ENCODE results near the gene OCA2. TPM values are rescaled to one million over a fixed set of nuclear protein-coding genes. Genes with fewer than 3 reads are reported as not detected.
"Not testable (repeated sequence)": the region's sequence is repeated elsewhere in the genome, so short reads cannot be mapped to it uniquely, and the experiment has no call there.

Gene OCA2
- total RNA-seq, 2 experiments from 2014 or later, result not detected

DNA sequence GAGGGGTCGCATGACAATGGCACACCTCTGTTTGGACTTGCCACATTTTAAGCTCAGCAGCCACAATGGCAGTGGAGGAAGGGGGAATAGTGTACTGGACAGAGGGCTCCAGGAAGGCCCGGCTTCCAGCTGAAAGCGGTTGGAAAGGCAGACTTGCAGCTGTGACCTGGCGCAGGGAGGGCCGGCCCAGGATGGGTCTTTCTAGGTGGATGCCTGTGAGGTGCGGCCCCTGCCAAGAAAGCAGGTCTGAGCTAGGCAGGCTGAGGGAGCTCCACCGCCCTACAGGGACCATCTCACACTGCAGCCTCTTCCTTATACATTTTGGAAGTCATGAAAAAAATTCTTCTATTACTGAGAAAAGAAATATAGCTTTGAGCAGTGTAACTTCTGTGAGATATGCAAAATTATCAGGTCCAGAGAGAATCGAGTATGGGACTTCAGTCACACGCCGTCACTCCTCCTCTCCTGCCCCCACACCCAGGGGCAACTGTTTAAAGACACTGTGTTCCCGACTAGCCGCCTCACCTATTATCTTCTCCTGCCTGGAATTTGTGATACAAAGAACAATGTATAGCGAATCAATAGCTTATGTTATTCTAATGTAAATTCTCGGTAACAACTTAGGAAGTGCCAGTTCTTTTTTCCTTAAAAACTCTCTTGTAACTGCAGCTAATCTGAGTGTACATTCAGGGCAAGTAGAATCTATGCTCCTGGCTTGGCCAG is 331.0 kb downstream of the OCA2 start:
- no peak for DNase-seq
- H3K4me3 Mint-ChIP-seq, result no peak overlapping the region
- ATAC-seq (ENCODE audit: low read depth), result no peak
- H3K36me3 Mint-ChIP-seq, result no peaks in the 10 kb centered on the region
- H3K4me1 Mint-ChIP-seq, result no peaks in the 10 kb centered on the region
- no peaks in the 10 kb centered on the region for H3K27me3 Mint-ChIP-seq
- H3K9me3 Mint-ChIP-seq, result peaks cover 9% of the 10 kb centered on the region
- H3K27ac Mint-ChIP-seq, result no peak overlapping the region
- POLR2A ChIA-PET, result no interaction called here

- DNase-seq; H3K4me3 Mint-ChIP-seq; POLR2A ChIA-PET; ATAC-seq (ENCODE audit: low read depth); H3K4me1 Mint-ChIP-seq; H3K27me3 Mint-ChIP-seq; H3K36me3 Mint-ChIP-seq; H3K27ac Mint-ChIP-seq: not testable (repeated sequence)
- H3K9me3 Mint-ChIP-seq, result peaks cover 10% of the 10 kb centered on the region
Observed at GRCh38 chr15:27767430-27767829, 331.7 kb downstream of the OCA2 start.

DNA sequence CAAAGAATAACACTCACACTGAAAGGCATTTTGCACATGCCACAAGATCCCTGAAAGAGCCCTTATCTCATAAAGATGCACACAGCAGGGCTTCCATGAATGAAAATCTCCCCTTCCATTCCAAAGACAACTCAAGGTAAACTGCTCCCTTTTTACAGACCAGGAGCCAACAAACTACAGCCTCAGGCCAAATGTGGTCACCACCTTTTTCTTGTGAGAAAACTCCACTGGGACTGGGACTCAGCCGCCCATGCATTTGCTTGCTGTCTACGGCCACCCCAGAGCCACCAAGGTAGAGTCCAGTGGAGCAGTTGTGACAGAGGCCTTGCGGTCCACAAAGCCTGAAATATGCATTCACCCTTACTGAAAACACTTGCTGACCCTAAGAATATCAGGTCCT is 334.8 kb downstream of the OCA2 start:
- H3K4me1 Mint-ChIP-seq, result no peaks in the 10 kb centered on the region

GRCh38 chr15:27763514-27763913 is 335.6 kb downstream of the OCA2 start:
- H3K4me1 Mint-ChIP-seq, result no peaks in the 10 kb centered on the region
- ATAC-seq (ENCODE audit: low read depth), result no peak
- DNase-seq, result no peak
- H3K36me3 Mint-ChIP-seq, result no peaks in the 10 kb centered on the region
- no peaks in the 10 kb centered on the region for H3K27me3 Mint-ChIP-seq
- no peak overlapping the region for H3K27ac Mint-ChIP-seq
- H3K9me3 Mint-ChIP-seq, result peaks cover 10% of the 10 kb centered on the region
- no peak overlapping the region for H3K4me3 Mint-ChIP-seq
- POLR2A ChIA-PET, result no interaction called here

More for the DNA sequence above, 334.8 kb downstream of the OCA2 start:
- POLR2A ChIA-PET, result no interaction called here
- H3K4me3 Mint-ChIP-seq, result no peak overlapping the region
- ATAC-seq (ENCODE audit: low read depth) (no peak), DNase-seq (no peak)
- no peaks in the 10 kb centered on the region for H3K27me3 Mint-ChIP-seq
- H3K9me3 Mint-ChIP-seq, result peaks cover 10% of the 10 kb centered on the region
- no peaks in the 10 kb centered on the region for H3K36me3 Mint-ChIP-seq
- no peak overlapping the region for H3K27ac Mint-ChIP-seq

DNA sequence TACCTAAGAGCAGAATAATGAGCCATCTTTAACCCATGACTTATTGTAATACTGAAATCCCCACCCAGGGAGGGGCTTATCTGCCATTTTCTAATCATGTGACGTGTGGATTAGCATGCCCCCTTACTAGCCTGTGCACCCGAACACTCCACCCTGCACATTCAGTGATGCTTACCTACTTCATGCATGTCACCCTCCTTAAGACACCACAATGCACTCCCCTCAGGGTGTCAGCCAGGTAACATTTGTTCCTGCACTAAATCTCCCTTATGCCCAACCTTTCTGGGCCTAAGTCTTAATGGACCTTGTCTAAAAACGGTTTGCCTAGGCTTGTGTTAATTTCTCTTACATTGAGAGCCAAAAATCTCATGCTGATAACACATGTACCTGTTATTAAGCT is 336.6 kb downstream of the OCA2 start:
- Mint-ChIP-seq H3K27ac (no peak overlapping the region), H3K9me3 (peaks cover 8% of the 10 kb centered on the region), H3K36me3 (no peaks in the 10 kb centered on the region), H3K4me1 (no peaks in the 10 kb centered on the region), H3K4me3 (no peak overlapping the region), H3K27me3 (no peaks in the 10 kb centered on the region)
- ATAC-seq (ENCODE audit: low read depth), result no peak
- POLR2A ChIA-PET, result no interaction called here
- DNase-seq, result no peak

- H3K27me3 Mint-ChIP-seq, result no peaks in the 10 kb centered on the region
- no peaks in the 10 kb centered on the region for H3K4me1 Mint-ChIP-seq
- H3K27ac Mint-ChIP-seq, result no peak overlapping the region
- POLR2A ChIA-PET, result no interaction called here
- H3K4me3 Mint-ChIP-seq, result no peak overlapping the region
- ATAC-seq (ENCODE audit: low read depth) (no peak), DNase-seq (no peak)
- no peaks in the 10 kb centered on the region for H3K9me3 Mint-ChIP-seq
- no peaks in the 10 kb centered on the region for H3K36me3 Mint-ChIP-seq
Observed at GRCh38 chr15:27757052-27757451, 342.1 kb downstream of the OCA2 start.

DNA sequence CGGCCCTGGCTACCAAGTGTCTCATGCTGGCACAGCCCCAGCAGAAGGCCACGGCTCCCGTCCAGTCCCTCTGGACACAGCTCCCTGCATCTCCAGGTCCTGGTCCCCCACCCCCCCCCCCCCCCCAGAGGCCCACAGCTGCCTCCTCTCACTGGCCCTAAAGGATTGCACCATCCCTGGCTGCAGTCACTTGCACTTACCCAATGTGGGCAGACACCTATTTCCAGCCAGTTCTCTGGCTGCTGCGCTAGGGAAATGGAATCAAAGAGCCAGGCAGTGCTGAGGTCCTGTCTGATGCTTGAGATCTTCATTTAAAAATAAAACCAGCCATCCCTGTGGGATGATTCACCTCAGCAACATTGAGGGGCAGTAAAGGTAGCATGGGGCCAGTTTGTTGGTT is 346.4 kb downstream of the OCA2 start:
- Mint-ChIP-seq H3K9me3 (peaks cover 6% of the 10 kb centered on the region), H3K36me3 (no peaks in the 10 kb centered on the region), H3K4me1 (no peaks in the 10 kb centered on the region), H3K27ac (no peak overlapping the region), H3K27me3 (no peaks in the 10 kb centered on the region), H3K4me3 (no peak overlapping the region)
- DNase-seq (no peak), ATAC-seq (ENCODE audit: low read depth) (no peak)
- POLR2A ChIA-PET, result no interaction called here

DNA sequence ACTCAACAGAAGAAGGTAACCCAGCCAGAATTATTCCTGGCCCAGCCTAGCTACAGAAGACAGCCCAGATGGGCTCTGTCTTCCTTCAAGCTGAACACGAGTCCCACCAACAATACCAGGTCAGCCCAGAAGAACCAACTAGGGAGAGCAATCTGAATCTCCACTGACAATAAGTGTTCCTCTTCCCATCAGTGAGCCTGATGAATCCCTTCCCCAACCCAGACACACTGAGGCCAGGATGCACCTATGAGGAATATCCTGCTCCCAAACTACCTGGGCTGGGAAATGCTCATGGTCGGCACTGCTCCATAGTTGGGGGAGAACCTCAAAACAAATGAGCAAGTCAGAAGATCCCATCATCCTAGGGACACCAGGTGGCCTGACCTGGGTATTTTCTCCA is 351.1 kb downstream of the OCA2 start:
- Mint-ChIP-seq H3K4me3 (no peak overlapping the region), H3K4me1 (no peaks in the 10 kb centered on the region), H3K9me3 (peaks cover 8% of the 10 kb centered on the region), H3K27ac (no peak overlapping the region), H3K36me3 (no peaks in the 10 kb centered on the region), H3K27me3 (no peaks in the 10 kb centered on the region)
- ATAC-seq (ENCODE audit: low read depth) (no peak), DNase-seq (no peak)
- POLR2A ChIA-PET, result no interaction called here

GRCh38 chr15:27746401-27746955 is 352.6 kb downstream of the OCA2 start:
- Mint-ChIP-seq H3K9me3 (peaks cover 9% of the 10 kb centered on the region), H3K4me3 (no peak overlapping the region), H3K36me3 (no peaks in the 10 kb centered on the region), H3K4me1 (no peaks in the 10 kb centered on the region), H3K27me3 (no peaks in the 10 kb centered on the region), H3K27ac (no peak overlapping the region)
- DNase-seq, result no peak
- POLR2A ChIA-PET, result no interaction called here
- ATAC-seq (ENCODE audit: low read depth), result no peak

- no peaks in the 10 kb centered on the region for H3K27me3 Mint-ChIP-seq
- H3K27ac Mint-ChIP-seq, result no peak overlapping the region
- DNase-seq, result no peak
- peaks cover 11% of the 10 kb centered on the region for H3K9me3 Mint-ChIP-seq
- H3K36me3 Mint-ChIP-seq, result no peaks in the 10 kb centered on the region
- POLR2A ChIA-PET, result no interaction called here
- H3K4me3 Mint-ChIP-seq, result no peak overlapping the region
- ATAC-seq (ENCODE audit: low read depth), result no peak
- H3K4me1 Mint-ChIP-seq, result no peaks in the 10 kb centered on the region
Observed at GRCh38 chr15:27744641-27745040, 354.5 kb downstream of the OCA2 start.

GRCh38 chr15:27743638-27744037 is 355.5 kb downstream of the OCA2 start:
- POLR2A ChIA-PET, result no interaction called here
- ATAC-seq (ENCODE audit: low read depth) (no peak), DNase-seq (no peak)
- Mint-ChIP-seq H3K4me1 (no peaks in the 10 kb centered on the region), H3K36me3 (no peaks in the 10 kb centered on the region), H3K9me3 (peaks cover 11% of the 10 kb centered on the region), H3K27me3 (no peaks in the 10 kb centered on the region), H3K27ac (no peak overlapping the region), H3K4me3 (no peak overlapping the region)

- Mint-ChIP-seq H3K9me3 (peaks cover 12% of the 10 kb centered on the region), H3K4me1 (no peaks in the 10 kb centered on the region), H3K27ac (no peak overlapping the region), H3K4me3 (no peak overlapping the region), H3K36me3 (no peaks in the 10 kb centered on the region), H3K27me3 (no peaks in the 10 kb centered on the region)
- DNase-seq (no peak), ATAC-seq (ENCODE audit: low read depth) (no peak)
- POLR2A ChIA-PET, result no interaction called here
Observed at GRCh38 chr15:27742751-27743477, 356.2 kb downstream of the OCA2 start.

DNA sequence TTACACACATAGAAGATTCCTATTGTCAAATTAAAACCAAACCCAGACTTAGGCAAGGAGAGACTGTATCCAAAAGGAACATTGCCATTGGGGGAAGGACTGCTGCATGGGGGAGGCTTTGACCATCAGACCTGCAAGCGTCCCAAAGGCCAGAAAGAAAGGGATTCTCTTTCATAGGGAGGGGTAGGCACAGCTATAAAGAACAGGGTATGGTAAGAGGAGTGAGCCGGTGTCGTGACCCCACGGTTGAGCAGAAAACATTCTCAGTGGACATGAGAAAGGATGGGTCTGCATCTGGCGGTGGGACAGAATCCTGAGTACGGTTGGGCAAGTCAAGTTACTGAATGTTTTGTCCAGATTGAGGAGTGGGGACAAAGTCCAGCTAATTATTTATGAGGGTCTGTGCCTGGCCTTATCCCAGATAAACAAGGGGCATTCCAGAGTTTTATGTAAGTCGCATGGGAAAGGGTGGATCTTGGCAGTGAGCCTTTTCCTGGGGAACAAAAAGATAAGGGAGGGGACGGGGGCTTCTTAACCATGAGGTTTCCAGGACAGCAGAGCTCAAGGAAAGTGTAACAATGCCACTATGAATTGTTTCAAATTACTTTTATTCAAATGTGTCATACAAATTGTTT is 357.8 kb downstream of the OCA2 start:
- ATAC-seq (ENCODE audit: low read depth) (no peak), DNase-seq (no peak)
- no peaks in the 10 kb centered on the region for H3K27me3 Mint-ChIP-seq
- H3K4me3 Mint-ChIP-seq, result no peak overlapping the region
- H3K9me3 Mint-ChIP-seq, result peaks cover 16% of the 10 kb centered on the region
- POLR2A ChIA-PET, result no interaction called here
- H3K36me3 Mint-ChIP-seq, result no peaks in the 10 kb centered on the region
- H3K4me1 Mint-ChIP-seq, result no peaks in the 10 kb centered on the region
- H3K27ac Mint-ChIP-seq, result no peak overlapping the region

All from activated naive CD8-positive, alpha-beta T cell treated with anti-CD3 and anti-CD28 coated beads, Interleukin-2, amount 10 ng/mL, durations not matched to agents 7 days and 5 days (primary cell).